Measurements from ENCODE around the gene HBA2.

DNA sequence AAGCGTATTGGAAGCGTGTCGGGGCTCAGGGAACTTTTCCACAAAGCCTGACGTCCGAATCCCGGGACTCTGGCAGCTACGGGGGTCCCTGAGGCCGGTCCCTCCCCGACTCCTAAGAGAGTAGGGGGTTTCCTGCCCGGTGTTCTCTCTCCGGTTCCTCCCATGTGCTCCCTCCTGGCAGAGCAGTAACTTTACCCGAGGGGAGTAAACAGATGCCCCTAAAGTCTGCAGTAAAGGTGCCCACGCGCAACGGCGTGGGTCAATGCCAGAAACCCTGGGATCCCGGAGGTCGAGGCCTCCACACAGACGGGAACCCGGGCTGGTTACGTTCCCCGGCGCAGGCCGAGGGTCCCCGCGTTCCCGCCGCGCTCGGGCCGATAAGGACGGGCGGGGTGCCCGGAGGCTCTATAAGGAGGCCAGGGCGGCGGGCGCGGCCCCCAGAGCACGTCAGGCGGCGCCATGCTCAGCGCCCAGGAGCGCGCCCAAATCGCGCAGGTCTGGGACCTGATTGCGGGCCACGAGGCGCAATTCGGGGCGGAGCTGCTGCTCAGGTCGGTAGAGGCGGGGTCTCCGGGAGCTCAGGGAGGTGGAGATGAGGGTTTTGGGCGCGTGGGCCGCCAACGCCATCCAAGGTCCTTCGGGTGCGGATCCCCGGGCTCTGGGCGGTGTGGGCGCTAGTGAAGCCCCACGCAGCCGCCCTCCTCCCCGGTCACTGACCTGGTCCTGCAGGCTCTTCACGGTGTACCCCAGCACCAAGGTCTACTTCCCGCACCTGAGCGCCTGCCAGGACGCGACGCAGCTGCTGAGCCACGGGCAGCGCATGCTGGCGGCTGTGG is 6.9 kb upstream of the HBA2 start, which contains the start of gene HBM:
- TF ChIP-seq, protein P1, sequence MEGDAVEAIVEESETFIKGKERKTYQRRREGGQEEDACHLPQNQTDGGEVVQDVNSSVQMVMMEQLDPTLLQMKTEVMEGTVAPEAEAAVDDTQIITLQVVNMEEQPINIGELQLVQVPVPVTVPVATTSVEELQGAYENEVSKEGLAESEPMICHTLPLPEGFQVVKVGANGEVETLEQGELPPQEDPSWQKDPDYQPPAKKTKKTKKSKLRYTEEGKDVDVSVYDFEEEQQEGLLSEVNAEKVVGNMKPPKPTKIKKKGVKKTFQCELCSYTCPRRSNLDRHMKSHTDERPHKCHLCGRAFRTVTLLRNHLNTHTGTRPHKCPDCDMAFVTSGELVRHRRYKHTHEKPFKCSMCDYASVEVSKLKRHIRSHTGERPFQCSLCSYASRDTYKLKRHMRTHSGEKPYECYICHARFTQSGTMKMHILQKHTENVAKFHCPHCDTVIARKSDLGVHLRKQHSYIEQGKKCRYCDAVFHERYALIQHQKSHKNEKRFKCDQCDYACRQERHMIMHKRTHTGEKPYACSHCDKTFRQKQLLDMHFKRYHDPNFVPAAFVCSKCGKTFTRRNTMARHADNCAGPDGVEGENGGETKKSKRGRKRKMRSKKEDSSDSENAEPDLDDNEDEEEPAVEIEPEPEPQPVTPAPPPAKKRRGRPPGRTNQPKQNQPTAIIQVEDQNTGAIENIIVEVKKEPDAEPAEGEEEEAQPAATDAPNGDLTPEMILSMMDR (IDR thresholded peaks at IDR 0.05), result no peak
- TF ChIP-seq, protein P2, sequence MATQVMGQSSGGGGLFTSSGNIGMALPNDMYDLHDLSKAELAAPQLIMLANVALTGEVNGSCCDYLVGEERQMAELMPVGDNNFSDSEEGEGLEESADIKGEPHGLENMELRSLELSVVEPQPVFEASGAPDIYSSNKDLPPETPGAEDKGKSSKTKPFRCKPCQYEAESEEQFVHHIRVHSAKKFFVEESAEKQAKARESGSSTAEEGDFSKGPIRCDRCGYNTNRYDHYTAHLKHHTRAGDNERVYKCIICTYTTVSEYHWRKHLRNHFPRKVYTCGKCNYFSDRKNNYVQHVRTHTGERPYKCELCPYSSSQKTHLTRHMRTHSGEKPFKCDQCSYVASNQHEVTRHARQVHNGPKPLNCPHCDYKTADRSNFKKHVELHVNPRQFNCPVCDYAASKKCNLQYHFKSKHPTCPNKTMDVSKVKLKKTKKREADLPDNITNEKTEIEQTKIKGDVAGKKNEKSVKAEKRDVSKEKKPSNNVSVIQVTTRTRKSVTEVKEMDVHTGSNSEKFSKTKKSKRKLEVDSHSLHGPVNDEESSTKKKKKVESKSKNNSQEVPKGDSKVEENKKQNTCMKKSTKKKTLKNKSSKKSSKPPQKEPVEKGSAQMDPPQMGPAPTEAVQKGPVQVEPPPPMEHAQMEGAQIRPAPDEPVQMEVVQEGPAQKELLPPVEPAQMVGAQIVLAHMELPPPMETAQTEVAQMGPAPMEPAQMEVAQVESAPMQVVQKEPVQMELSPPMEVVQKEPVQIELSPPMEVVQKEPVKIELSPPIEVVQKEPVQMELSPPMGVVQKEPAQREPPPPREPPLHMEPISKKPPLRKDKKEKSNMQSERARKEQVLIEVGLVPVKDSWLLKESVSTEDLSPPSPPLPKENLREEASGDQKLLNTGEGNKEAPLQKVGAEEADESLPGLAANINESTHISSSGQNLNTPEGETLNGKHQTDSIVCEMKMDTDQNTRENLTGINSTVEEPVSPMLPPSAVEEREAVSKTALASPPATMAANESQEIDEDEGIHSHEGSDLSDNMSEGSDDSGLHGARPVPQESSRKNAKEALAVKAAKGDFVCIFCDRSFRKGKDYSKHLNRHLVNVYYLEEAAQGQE (IDR thresholded peaks at IDR 0.05; ENCODE audit: insufficient read depth in 1 of 2, low read depth in 2 of 2, low read length in 1 of 2), result no peak
